GM18502 (cell line): ENCODE data around the gene LHPP.
A peak's percentile ranks its signal among the peaks of the same experiment; 100 is the strongest.

Experiments
- ATAC-seq: cut with Tn5 transposase; IDR thresholded peaks from one replicate; pipeline ENCODE4 v1.9.1; 2021; ENCODE audit warnings: mild to moderate bottlenecking; ENCODE audit not compliant: unreplicated experiment, poor library complexity

Gene LHPP

GRCh38 chr10:124646483-124647352, 185.1 kb downstream of the LHPP start:
- ATAC-seq, result no peak

DNA sequence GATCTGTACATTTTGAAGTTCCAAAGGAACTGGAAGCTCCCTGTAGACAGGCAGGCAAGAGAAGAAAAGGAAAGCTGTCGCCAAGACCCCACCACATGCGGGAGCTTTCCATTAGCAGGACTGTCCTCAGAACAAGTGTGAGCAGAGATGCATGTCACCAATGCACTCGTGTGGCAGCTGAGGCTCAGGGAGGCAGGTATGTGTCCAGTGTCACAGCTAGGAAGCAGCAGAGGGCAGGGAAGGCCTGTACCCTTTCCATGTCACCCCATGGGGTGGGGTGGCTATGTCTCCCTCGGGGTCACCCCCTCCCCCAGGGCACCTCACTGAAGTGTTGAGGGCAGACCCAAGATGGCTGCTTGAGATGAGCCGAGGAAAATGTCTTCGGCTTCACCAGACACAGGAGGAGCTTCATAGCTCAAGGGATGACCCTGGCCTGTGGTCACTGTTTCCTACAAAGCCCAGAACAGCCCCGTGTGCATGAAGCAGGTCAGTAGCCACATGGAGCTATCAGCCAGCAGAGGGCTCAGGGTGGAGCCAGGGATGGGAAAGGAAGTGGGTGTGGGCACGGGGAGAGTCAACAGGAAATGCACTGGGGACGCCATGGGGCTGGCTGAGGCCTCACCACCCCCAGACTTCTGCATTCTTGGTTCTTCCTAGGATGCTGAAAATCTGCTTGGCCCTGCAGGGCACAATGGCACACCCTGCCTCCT, 186.0 kb downstream of the LHPP start:
- ATAC-seq, result peak; percentile 74

DNA sequence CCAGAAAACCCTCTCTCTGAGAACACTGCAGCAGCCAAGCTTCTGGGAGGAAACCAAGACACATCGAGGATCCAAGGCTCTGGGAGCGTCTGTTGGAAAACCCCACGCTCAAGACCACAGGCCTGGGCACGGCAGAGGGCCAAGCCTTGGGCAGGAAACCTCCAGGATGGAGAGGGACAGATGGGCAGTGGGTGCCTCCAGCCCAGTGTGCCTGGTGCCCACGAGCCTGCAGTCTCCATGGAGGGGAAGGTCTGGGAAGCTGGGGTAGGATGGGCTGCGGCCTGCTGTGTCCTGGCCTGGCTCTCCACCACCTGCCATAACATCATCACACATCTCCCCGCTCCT, 186.5 kb downstream of the LHPP start:
- ATAC-seq, result no peak

DNA sequence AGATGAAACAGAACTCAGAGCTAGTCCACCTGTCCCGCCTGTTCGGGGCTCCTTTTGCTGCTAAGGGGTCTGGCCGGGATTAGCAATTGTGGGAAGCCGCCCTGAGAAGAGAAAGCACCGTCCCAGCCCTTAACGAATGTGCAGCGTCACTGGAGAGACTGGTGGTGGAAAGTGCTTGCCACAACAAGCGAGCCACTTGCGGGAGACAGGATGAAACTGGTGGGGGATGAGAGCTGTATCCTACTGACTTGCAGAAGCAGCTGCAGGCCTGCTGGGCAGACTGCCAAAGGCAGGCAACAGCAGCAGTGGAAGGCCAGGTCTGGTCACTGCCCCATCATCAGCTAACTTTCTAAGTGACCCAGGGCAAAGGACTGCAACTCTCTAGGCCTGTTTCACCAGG, 187.1 kb downstream of the LHPP start:
- peak; percentile 37 for ATAC-seq

DNA sequence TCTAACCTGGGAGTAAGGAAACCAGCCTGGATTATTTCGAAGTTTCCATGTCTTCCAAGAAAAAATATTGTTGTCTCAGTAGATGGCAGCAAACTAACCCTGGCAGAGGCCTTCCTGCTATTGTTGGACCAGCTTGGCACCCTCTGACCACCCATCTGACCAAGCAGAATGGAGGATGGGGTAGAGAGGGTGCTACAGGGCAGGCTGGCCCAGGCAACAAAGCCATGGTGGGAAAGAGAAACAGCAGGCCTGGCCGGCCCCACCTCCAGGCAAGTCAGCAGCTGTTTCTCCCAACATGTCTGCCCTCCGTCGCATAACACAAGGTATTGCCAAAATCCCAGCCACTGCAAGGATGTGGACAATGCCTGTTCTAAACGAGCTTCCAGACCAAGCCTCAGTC, 187.6 kb downstream of the LHPP start:
- no peak for ATAC-seq

DNA sequence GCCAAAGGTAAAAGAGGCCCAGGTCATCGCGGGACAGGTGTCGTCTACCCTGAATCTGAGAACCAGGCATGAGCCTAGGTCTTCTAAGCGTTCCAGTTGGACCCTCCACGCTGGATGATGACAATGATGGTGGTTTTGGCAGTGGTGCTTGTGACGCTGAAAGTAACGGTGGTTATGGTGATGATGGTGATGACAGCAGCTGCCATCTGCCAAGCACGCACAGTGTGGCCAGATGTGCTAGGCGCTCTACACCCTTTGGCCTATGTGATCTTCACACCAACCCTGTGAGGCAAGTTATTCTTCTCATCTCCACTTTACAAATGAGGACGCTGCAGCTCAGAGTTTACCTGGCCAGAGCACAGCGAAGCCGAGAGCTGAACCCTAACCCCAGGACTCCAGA, 188.6 kb downstream of the LHPP start:
- ATAC-seq, result no peak

GRCh38 chr10:124650820-124651401, 189.3 kb downstream of the LHPP start:
- ATAC-seq, result no peak

GRCh38 chr10:124651402-124651891, 189.8 kb downstream of the LHPP start:
- no peak for ATAC-seq

GRCh38 chr10:124652200-124652599, 190.6 kb downstream of the LHPP start:
- ATAC-seq, result no peak

DNA sequence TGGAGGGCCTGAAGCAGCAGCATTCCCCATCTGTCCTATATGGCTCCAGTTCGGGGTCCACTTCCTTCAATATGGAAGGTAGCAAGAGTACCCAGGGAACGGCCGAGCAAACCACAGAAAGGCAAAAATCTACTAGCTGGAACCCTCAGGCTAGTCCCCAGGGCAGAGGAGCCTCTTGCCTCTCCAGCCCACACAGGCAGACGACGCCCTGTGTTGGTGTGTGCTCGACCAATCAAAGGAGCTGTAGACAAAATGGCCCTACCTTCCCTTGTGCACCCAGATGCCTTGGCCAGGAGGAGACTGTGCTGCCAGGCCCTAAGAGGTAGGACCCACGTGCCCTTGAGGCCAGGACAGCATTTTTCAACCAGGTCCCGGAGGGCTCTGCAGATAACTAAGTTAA, 191.1 kb downstream of the LHPP start:
- ATAC-seq, result no peak

DNA sequence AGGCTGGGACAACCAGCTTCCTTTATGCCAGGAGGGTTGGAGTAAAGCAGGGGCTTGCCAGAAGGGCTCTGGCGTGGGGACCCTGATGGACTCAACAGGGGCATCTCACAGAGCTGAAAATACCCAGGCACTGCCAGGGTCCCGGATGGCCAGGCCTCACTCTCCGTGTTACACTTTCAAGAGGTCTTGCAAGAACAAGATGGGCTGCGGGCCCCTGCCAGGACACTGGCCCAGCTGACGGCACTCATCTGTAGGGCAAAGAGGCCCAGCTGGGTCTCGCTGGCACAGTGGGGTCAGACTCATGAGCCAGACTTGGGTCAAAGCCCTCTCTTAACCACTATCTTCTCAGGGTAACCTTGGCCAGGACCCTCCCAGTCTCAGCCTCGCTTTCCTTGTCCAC, 191.7 kb downstream of the LHPP start:
- ATAC-seq, result no peak

- ATAC-seq, result no peak
These were observed 192.4 kb downstream of the LHPP start for GRCh38 chr10:124653811-124654651.

DNA sequence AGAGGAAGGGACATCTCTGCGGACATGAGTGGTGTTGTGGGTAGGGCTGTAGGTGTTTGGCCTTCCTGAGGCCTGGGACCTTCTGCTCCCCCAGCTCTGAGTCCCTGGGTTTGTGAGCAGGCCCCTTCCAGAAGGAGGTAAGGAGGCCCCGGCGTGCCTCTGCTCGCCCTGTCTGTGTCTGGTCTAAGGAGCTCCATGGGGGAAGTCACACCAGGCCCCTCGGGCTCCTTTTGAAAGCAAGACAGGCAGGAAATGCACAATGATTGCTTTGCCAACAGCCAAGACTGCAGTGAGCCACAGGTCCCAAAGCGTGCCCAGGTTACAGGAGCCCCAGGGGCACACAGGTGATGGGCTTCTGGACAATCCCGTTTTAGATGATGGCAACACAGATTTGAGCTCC, 193.1 kb downstream of the LHPP start:
- no peak for ATAC-seq

- ATAC-seq, result no peak
These were observed 193.8 kb downstream of the LHPP start for GRCh38 chr10:124655191-124656112.

GRCh38 chr10:124656113-124656490, 194.5 kb downstream of the LHPP start:
- ATAC-seq, result no peak

DNA sequence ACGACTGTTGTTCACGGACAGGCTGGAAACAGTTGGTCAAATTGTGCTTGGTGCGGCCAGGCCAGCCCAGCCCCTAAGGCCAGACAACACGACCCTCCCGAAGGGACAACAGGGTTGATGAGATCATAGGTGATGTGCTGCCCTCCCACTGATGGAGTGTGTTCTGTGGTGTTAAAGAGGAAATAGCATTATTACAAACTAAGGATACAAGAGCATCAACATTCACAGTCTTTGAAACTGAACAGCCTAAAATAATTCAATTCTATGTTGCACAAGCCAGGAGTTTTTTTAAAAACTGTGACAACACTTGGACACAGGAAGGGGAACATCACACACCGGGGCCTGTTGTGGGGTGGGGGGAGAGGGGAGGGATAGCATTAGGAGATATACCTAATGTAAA, 194.9 kb downstream of the LHPP start:
- no peak for ATAC-seq

DNA sequence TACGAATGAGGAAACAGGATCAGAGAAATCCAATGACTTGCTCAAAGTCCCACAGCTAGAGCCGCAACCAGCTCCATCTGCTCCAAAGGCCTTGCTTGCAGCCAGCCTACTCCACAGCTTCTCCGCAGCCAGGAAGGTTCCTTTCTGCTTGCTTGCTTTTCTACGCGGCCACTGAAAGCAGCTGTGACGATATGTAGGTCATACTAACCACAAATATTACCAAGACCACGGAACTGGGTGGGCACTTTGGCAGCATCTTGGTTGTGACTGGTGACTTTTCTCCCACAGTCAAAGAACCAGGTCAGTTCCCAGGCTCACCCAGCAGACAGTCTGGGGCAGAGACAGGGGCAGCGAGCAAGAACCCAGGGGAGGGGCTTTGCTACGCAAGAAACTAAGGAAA, 196.2 kb downstream of the LHPP start:
- ATAC-seq, result no peak

DNA sequence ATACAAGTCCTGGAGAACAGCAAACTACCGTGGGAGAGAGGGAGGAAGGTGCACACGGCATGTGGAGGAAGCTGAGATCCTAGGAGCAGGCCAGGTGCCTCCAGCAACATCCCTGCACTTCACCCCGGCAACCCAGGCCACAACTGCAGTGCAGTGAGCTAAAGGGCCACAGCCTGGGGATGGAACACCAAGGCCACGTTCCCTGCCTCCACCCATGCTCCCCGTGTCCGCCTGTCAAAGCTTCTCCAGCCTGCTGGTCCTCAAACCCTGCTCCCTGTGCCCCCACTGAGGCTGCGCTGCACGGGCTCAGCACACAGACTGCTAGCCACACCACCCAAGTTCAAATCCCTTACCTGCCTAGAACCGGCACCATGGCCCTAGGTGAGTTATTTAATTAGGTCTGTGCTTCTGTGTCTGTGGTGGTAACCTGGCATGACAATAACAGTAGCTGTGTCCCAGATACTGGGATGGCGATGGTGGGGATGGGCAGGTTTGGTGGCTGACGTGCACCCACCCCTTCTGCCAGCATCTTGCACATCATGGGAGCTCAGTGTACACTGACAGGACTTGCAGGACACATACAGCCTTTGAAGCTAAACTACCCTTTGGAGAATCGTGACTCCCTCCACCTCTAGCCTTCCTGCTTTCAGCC, 197.1 kb downstream of the LHPP start:
- ATAC-seq, result no peak

- ATAC-seq, result no peak
These were observed 197.8 kb downstream of the LHPP start for GRCh38 chr10:124659380-124659779.
